GM19351 (cell line): ENCODE measurements around the gene RPL13.
"Not testable (repeated sequence)": the region's sequence is repeated elsewhere in the genome, so short reads cannot be mapped to it uniquely, and the experiment has no call there.

ENCODE experiments used
- ATAC-seq: cut with Tn5 transposase; IDR thresholded peaks from one replicate; pipeline ENCODE4 v1.9.1; 2021; ENCODE audit warnings: mild to moderate bottlenecking, moderate library complexity; ENCODE audit not compliant: unreplicated experiment

Gene RPL13

GRCh38 chr16:89562939-89563338, 2.5 kb downstream of the RPL13 start:
- no peak for ATAC-seq

- ATAC-seq, result no peak
Observed at GRCh38 chr16:89563639-89564392, 3.3 kb downstream of the RPL13 start.

- no peak for ATAC-seq
Observed at GRCh38 chr16:89564476-89565255, 4.2 kb downstream of the RPL13 start.

- no peak for ATAC-seq
Observed at GRCh38 chr16:89565256-89565505, 4.7 kb downstream of the RPL13 start.

GRCh38 chr16:89565506-89566372, 5.3 kb downstream of the RPL13 start:
- no peak for ATAC-seq

GRCh38 chr16:89567656-89568594, 7.4 kb downstream of the RPL13 start:
- ATAC-seq, result no peak

GRCh38 chr16:89569506-89570341, 9.2 kb downstream of the RPL13 start:
- ATAC-seq, result no peak

GRCh38 chr16:89570342-89570923, 10.0 kb downstream of the RPL13 start:
- ATAC-seq, result no peak

- ATAC-seq, result not testable (repeated sequence)
Observed at GRCh38 chr16:89570983-89571598, 10.6 kb downstream of the RPL13 start.

- no peak for ATAC-seq
Observed at GRCh38 chr16:89571636-89572035, 11.2 kb downstream of the RPL13 start.

- no peak for ATAC-seq
Observed at GRCh38 chr16:89572073-89572484, 11.6 kb downstream of the RPL13 start.

GRCh38 chr16:89572485-89573205, 12.2 kb downstream of the RPL13 start:
- no peak for ATAC-seq

- ATAC-seq, result no peak
Observed at GRCh38 chr16:89573826-89574680, 13.6 kb downstream of the RPL13 start.

GRCh38 chr16:89574681-89575246, 14.3 kb downstream of the RPL13 start:
- ATAC-seq, result no peak

- no peak for ATAC-seq
Observed at GRCh38 chr16:89575247-89576152, 15.0 kb downstream of the RPL13 start, which contains the start of gene CPNE7. Gene CPNE7, plus strand, starts transcription at chr16:89575758. Its CDS starts 140 bp downstream, at chr16:89575898.
